Measurements from ENCODE around the gene CFAP46. TPM values are rescaled to one million over a fixed set of nuclear protein-coding genes. Genes with fewer than 3 reads are reported as not detected.
"Not testable (repeated sequence)": the region's sequence is repeated elsewhere in the genome, so short reads cannot be mapped to it uniquely, and the experiment has no call there.

CFAP46 gene
- total RNA-seq, 3 donors from 2014 or later: 0.22 to 0.53 (median 0.42) TPM

- no peak overlapping the region for H3K4me3 Mint-ChIP-seq
- H3K9me3 Mint-ChIP-seq: peaks cover 4% of the 10 kb centered on the region
- H3K27me3 Mint-ChIP-seq (ENCODE audit: low read depth): peaks cover 3% of the 10 kb centered on the region
- no peaks in the 10 kb centered on the region for H3K36me3 Mint-ChIP-seq (ENCODE audit: insufficient read depth)
- ATAC-seq (no peak), DNase-seq (no peak)
- no peaks in the 10 kb centered on the region for H3K4me1 Mint-ChIP-seq (ENCODE audit: low read depth)
These were observed 137.5 kb downstream of the CFAP46 start for GRCh38 chr10:132804785-132805426.

DNA sequence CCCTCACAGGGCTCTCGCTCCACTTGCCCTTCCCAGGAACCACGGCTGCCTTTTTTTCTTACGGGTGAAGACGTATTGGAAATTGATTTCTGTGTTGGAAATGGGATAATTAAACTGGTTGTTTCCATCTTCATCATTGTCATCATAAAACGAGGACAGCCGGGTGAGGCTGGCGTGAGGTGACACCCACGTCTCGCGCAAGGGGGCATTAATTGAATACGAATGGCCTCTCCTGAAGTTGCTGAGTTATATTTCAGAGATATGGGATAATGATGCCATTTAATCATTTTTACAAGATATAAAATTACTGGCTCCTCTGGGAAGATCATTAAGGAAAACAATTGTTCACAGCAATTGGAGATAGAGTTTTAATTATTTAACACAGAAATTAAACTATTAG lies 138.1 kb downstream of the CFAP46 start:
- H3K27me3 Mint-ChIP-seq (ENCODE audit: low read depth): peaks cover 3% of the 10 kb centered on the region
- DNase-seq: no peak
- no peaks in the 10 kb centered on the region for H3K4me1 Mint-ChIP-seq (ENCODE audit: low read depth)
- H3K9me3 Mint-ChIP-seq: peaks cover 4% of the 10 kb centered on the region
- H3K36me3 Mint-ChIP-seq (ENCODE audit: insufficient read depth): no peaks in the 10 kb centered on the region
- no peak for ATAC-seq
- no peak overlapping the region for H3K4me3 Mint-ChIP-seq

- ATAC-seq (no peak), DNase-seq (no peak)
- Mint-ChIP-seq H3K27me3 (ENCODE audit: low read depth) (peaks cover 3% of the 10 kb centered on the region), H3K4me1 (ENCODE audit: low read depth) (no peaks in the 10 kb centered on the region), H3K4me3 (no peak overlapping the region), H3K36me3 (ENCODE audit: insufficient read depth) (no peaks in the 10 kb centered on the region), H3K9me3 (peaks cover 4% of the 10 kb centered on the region)
These were observed 138.8 kb downstream of the CFAP46 start for GRCh38 chr10:132803416-132804210.

DNA sequence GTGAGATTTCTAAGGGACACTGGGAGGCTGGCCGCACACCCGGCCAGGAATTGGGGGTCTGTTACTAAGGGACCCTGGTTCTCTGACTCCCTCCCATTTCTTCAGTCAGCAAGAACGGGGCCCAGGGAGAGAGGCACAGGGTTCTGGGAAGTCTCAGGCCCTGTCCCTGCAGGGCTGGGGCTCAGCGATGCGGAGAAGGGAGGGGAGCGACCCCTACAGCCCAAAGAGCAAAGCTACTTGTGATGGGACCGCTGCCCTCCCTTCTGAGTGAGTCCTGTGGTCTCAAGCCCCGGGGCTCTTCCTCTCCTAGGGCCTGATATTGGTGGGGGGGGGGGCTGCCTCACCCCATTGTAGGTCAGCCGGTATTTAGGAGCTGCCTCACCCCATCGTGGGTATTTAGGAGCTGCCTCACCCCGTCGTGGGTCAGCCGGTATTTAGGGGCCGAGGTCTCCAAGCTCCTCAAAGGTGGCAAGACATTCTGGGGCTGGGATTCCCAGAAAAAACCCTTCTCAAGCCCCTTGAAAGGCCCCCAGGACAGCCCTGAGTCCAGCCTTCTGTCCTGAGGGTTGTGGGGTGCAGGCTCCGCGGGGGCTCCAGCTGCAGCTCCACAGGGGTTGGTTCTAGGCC lies 139.6 kb downstream of the CFAP46 start:
- H3K9me3 Mint-ChIP-seq: peaks cover 4% of the 10 kb centered on the region
- peaks cover 3% of the 10 kb centered on the region for H3K27me3 Mint-ChIP-seq (ENCODE audit: low read depth)
- no peaks in the 10 kb centered on the region for H3K4me1 Mint-ChIP-seq (ENCODE audit: low read depth)
- DNase-seq (no peak), ATAC-seq (no peak)
- H3K36me3 Mint-ChIP-seq (ENCODE audit: insufficient read depth): no peaks in the 10 kb centered on the region
- no peak overlapping the region for H3K4me3 Mint-ChIP-seq

DNA sequence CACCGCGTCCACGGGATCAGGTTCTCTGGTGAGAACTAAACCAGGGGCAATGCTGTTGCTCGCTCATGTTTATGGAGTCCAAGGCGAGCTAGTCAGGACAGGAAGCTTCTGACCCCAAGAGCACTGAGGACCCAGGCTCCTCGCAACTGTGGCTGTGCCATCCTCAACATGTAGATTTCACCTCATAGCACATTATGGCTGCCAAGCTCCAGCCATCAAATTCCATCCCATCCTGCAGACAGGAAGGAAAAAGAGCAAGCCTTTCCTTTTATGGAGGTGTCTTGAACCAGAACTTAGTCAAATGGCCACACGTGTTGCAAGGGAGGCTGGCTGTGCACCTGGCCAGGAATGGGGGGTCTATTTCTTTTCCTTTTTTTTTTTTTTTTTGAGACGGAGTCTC lies 140.3 kb downstream of the CFAP46 start:
- DNase-seq (no peak), ATAC-seq (no peak)
- H3K4me1 Mint-ChIP-seq (ENCODE audit: low read depth): no peaks in the 10 kb centered on the region
- H3K36me3 Mint-ChIP-seq (ENCODE audit: insufficient read depth): no peaks in the 10 kb centered on the region
- peaks cover 3% of the 10 kb centered on the region for H3K27me3 Mint-ChIP-seq (ENCODE audit: low read depth)
- no peak overlapping the region for H3K4me3 Mint-ChIP-seq
- peaks cover 4% of the 10 kb centered on the region for H3K9me3 Mint-ChIP-seq

DNA sequence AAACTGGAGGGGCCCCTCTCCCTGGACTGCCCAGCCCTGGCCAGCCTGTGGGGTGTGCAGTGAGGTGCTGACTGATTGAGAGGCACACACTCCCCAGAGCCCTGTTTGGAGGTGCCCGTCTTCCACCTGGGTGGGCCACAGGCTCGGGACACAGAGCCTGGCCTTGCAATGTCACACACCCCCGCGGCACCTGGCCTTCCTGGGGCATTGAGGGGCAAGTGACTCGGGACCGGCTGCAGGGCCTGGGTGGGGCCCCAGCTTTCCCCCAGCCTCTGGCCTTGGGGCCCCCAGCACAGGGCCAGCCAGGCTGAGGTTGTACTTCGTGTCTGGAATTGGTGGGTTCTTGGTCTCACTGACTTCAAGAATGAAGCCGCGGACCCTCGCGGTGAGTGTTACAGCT lies 142.5 kb downstream of the CFAP46 start:
- ATAC-seq: no peak
- no peak overlapping the region for H3K4me3 Mint-ChIP-seq
- no peak for DNase-seq
- peaks cover 3% of the 10 kb centered on the region for H3K27me3 Mint-ChIP-seq (ENCODE audit: low read depth)
- no peaks in the 10 kb centered on the region for H3K4me1 Mint-ChIP-seq (ENCODE audit: low read depth)
- H3K36me3 Mint-ChIP-seq (ENCODE audit: insufficient read depth): no peaks in the 10 kb centered on the region
- H3K9me3 Mint-ChIP-seq: peaks cover 4% of the 10 kb centered on the region

DNA sequence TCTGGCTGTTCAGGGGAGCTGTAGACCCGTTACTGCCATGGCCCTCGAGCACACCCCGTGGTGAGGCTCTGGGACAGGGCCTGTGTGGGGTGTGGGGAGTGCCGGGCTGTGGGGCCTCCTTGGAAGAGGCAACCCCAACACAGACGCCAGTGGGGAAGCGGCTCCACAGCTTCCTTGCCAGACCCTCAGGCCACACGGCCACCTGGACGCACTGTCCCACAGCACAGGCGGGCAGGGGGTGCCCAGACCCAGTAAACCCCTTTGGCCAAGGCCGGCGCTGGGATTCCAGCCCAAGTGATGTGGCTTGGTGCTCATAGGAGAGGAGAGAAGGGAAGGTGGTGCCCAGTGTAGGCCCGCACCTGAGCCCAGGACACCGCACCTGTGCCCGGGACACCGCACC lies 143.5 kb downstream of the CFAP46 start:
- peaks cover 4% of the 10 kb centered on the region for H3K9me3 Mint-ChIP-seq
- H3K4me3 Mint-ChIP-seq: no peak overlapping the region
- H3K27me3 Mint-ChIP-seq (ENCODE audit: low read depth): peaks cover 4% of the 10 kb centered on the region
- DNase-seq: no peak
- ATAC-seq: no peak
- no peaks in the 10 kb centered on the region for H3K4me1 Mint-ChIP-seq (ENCODE audit: low read depth)
- no peaks in the 10 kb centered on the region for H3K36me3 Mint-ChIP-seq (ENCODE audit: insufficient read depth)

- ATAC-seq: no peak
- peaks cover 3% of the 10 kb centered on the region for H3K27me3 Mint-ChIP-seq (ENCODE audit: low read depth)
- no peak for DNase-seq
- H3K4me1 Mint-ChIP-seq (ENCODE audit: low read depth): no peaks in the 10 kb centered on the region
- no peaks in the 10 kb centered on the region for H3K36me3 Mint-ChIP-seq (ENCODE audit: insufficient read depth)
- peaks cover 4% of the 10 kb centered on the region for H3K9me3 Mint-ChIP-seq
- no peak overlapping the region for H3K4me3 Mint-ChIP-seq
These were observed 144.0 kb downstream of the CFAP46 start for GRCh38 chr10:132798403-132798802.

- not testable (repeated sequence) for H3K36me3 Mint-ChIP-seq (ENCODE audit: insufficient read depth); H3K9me3 Mint-ChIP-seq; H3K4me3 Mint-ChIP-seq; ATAC-seq; H3K27me3 Mint-ChIP-seq (ENCODE audit: low read depth); DNase-seq; H3K4me1 Mint-ChIP-seq (ENCODE audit: low read depth)
These were observed 144.4 kb downstream of the CFAP46 start for GRCh38 chr10:132797986-132798385.

DNA sequence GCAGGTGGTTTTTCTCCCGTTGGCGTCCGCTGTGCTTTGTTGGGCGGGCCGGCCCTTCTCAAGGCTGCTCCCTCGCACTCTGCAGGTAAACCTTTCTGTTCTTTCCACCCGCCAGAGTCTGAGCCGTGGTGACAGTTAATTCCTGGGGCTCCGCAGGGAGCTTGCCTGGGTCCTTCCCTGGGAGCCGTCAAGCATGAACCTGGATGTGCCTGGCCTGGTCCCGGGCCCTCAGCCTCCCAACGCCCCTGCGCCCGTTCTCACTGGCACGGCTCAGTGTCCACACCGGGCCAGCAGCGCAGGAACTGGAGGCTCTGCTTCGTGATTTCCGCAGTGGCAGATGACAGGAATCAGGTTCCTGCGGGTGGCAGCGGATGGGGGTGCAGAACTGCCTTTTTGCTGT lies 145.5 kb downstream of the CFAP46 start:
- DNase-seq (no peak), ATAC-seq (no peak)
- H3K4me3 Mint-ChIP-seq: no peak overlapping the region
- H3K27me3 Mint-ChIP-seq (ENCODE audit: low read depth): peaks cover 1% of the 10 kb centered on the region
- peaks cover under 1% of the 10 kb centered on the region for H3K9me3 Mint-ChIP-seq
- no peaks in the 10 kb centered on the region for H3K36me3 Mint-ChIP-seq (ENCODE audit: insufficient read depth)
- H3K4me1 Mint-ChIP-seq (ENCODE audit: low read depth): no peaks in the 10 kb centered on the region

- H3K4me1 Mint-ChIP-seq (ENCODE audit: low read depth): no peaks in the 10 kb centered on the region
These were observed 148.2 kb downstream of the CFAP46 start for GRCh38 chr10:132793871-132794849.

GRCh38 chr10:132793213-132793612 lies 149.2 kb downstream of the CFAP46 start:
- H3K9me3 Mint-ChIP-seq: no peaks in the 10 kb centered on the region
- no peaks in the 10 kb centered on the region for H3K4me1 Mint-ChIP-seq (ENCODE audit: low read depth)
- H3K36me3 Mint-ChIP-seq (ENCODE audit: insufficient read depth): no peaks in the 10 kb centered on the region
- peaks cover 13% of the 10 kb centered on the region for H3K27me3 Mint-ChIP-seq (ENCODE audit: low read depth)
- DNase-seq (no peak), ATAC-seq (no peak)
- no peak overlapping the region for H3K4me3 Mint-ChIP-seq

More at GRCh38 chr10:132793871-132794849, 148.2 kb downstream of the CFAP46 start:
- H3K36me3 Mint-ChIP-seq (ENCODE audit: insufficient read depth): no peaks in the 10 kb centered on the region
- no peaks in the 10 kb centered on the region for H3K9me3 Mint-ChIP-seq
- H3K4me3 Mint-ChIP-seq: no peak overlapping the region
- DNase-seq (no peak), ATAC-seq (no peak)
- peaks cover 10% of the 10 kb centered on the region for H3K27me3 Mint-ChIP-seq (ENCODE audit: low read depth)

GRCh38 chr10:132792796-132793195 lies 149.6 kb downstream of the CFAP46 start:
- Mint-ChIP-seq H3K9me3 (no peaks in the 10 kb centered on the region), H3K36me3 (ENCODE audit: insufficient read depth) (no peaks in the 10 kb centered on the region), H3K4me1 (ENCODE audit: low read depth) (no peaks in the 10 kb centered on the region), H3K27me3 (ENCODE audit: low read depth) (peaks cover 13% of the 10 kb centered on the region), H3K4me3 (no peak overlapping the region)
- ATAC-seq (no peak), DNase-seq (no peak)

DNA sequence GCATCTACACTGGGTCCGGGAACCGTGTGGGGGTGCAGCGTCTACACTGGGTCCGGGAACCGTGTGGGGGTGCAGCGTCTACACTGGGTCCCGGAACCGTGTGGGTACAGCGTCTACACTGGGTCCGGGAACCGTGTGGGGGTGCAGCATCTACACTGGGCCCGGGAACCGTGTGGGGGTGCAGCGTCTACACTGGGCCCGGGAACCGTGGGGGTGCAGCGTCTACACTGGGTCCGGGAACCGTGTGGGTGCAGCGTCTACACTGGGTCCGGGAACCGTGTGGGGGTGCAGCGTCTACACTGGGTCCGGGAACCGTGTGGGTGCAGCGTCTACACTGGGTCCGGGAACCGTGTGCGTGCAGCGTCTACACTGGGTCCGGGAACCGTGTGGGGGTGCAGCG lies 150.3 kb downstream of the CFAP46 start:
- H3K9me3 Mint-ChIP-seq; H3K4me1 Mint-ChIP-seq (ENCODE audit: low read depth); H3K36me3 Mint-ChIP-seq (ENCODE audit: insufficient read depth); H3K4me3 Mint-ChIP-seq; ATAC-seq; DNase-seq: not testable (repeated sequence)
- H3K27me3 Mint-ChIP-seq (ENCODE audit: low read depth): peaks cover 13% of the 10 kb centered on the region
